Stimulated activated naive CD8-positive, alpha-beta T cell treated with anti-CD3 and anti-CD28 coated beads, Interleukin-15, Interleukin-2, amounts not matched to agents 100 U/mL and 50 U/mL, for 24 hours (primary cell): Measurements from ENCODE around the gene NUP210L.

Experiments
- ATAC-seq: fragments of 150-1000 bp; cut with Tn5 transposase; one replicate; pipeline ENCODE4 v1.10.0; 2021
- DNase-seq: peaks from one replicate; pipeline ENCODE4 v3.0.0; 2021

NUP210L gene

DNA sequence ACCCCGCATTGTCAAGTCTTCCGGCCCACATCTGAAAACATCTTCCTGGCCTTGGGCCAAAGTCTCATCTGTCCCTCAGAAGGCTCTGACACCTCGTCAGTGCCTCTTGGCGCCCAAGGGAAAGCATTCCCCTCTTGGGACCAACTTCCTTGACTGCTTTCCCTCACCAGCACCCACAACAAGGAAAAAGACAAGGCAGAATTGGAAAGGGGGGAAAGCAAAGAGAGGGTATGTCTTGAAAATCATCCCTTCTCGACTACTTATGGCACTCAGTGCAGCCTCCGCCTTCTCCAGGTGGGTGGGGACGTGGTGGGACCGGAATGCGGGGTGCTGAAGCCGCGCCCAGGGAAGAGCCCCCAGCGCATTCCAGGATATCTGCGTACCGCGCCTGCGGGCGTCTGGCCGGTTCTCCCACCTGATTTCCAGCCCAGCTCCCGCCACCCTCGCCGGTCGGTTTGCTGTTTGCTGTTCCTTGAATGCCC is 191.0 kb downstream of the NUP210L start:
- ATAC-seq (no peak), DNase-seq (no peak)

DNA sequence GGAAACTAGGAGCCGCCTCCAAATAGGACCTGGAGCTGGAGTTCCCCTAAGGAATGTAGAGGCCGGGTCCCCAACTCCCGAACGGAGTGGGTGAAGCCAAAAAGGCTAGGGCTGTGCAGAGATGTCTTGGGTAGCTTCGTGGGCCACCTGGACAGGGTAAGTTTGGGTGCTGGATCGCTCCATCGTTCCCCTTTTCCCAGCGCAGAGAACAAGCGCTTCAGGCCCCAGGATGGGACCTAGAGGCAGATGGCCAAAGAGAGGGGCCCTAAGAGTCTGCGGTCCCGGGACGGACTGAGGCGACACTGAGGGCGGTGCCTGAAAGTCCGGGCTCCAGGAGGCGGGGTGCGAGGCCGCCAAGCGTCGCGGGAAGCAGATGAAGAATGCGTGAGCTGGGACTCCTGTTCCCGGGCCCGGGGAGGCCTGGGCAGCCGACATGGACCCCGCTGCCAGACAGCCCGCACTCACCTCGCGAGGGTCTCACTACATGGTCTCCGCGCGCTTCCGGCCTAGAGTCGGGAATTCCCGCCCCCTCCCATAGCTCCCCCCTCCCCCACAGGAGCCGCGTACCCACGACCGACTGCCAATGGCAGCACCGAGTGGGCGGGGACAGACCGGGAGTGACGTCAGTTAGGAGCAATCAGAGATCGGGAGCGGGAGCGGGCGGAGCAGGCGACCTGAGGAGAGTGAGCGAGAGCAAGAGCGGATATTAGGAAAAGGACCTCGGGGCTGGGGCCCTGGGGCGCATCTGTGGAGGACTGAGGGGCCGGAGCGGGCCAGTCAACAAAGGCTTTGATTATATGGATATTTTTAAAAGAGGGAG is 191.6 kb downstream of the NUP210L start, which contains the start of gene SLC39A1:
SLC39A1 (minus strand) TSS at position 508 of the 820 bp plus-strand sequence. CDS start 822 bp downstream, outside the sequence.
- ATAC-seq (peak; percentile 51), DNase-seq (peak; percentile 98)

DNA sequence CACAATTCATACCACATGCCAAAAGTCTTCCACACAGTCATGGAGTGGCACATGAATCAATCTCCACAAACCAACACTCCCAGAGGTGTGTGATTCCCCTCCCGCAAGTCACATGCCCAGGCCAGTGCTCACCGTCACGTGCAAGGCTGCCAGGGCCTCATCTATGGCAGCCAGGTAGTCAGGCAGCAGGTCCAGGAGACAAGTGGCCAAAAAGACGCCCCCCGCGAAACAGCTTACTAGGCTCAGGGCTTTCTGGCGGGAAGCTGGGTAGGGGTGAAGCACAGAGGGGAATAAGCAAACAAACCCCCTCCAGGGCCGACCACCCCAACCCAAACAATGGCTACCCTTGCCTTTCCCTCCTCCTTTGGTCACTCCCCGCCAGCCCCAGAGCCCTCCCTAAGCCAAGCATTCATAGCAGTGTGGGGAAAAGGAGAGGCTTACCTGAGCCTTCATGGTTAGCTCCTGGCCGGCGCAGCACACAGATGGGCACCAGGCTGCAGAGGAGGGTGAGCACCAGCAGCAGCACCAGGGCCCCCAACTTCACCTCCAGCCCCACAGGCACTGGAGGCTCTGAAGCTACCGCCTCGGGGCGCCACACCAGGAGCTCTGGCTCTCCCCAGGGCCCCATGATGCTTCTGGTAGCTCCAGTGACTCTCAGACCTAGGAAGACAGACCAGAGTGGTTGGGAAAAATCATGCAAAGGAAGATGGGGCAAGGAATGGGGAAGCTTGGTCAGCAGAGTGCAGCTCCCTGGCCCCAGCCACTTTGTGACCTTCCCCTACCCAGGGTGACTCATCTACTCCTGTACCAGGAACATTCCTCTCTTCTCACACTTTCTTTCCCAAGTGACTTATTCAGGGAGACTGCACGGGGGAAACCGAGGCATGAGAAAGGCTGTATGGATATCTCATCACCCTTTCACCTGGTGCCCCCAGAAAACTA is 192.5 kb downstream of the NUP210L start:
- no peak for DNase-seq
- ATAC-seq, result no peak

DNA sequence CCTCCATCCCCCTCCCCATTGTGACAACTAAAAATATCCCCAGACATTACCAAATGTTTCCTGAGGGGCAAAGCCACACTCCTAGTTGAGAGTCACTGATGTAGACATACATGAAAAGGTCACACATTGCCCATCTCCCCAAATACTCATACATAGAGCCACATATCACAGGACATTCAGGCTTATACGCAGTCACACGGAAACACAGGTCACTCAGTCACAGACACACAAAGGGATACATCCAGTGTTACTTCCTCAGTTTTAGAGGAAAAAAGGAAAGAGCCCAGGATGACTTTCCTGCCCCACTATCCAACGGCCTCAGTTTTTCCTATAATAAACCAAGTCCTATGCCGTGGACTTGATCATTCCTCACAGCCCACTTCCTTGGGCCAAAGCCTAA is 193.5 kb downstream of the NUP210L start:
- ATAC-seq, result no peak
- no peak for DNase-seq

DNA sequence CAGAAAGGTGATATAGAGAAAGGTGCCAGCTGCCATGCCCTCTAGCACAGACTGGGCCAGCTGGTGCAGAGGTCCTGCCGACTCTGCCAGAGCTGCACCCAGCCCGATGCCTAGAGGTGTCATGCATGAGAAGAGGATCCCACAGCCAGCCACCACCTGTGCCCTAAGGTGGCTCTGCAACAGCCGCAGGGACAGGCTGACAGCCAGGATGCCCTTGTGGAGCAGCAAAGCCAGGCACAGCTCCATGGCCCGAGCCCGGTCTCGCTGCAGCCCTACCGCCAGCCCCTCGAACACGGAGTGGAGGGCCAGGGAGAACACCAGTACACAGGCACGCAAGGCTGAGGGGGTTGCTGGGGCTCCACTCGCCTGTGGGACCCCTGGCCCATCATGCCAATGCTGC is 194.7 kb downstream of the NUP210L start:
- no peak for DNase-seq
- no peak for ATAC-seq

DNA sequence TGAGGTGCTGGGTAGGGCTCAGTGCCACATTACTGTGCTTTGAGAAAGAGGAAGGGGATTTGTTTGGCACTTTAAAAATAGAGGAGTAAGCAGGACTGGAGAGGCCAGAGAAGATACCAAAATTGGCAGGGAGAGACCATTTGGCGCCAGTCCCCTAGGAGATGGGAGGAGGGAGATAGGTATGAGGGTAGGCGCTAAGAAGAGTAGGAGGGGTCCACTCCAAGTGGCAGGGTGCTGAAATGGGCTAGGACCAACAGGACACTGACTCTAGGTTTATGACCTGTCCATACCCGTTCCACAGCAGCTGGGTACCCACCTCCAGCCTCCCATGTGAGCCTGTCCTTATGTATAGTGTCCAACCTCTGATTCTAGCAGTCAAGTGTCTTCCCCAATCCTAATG is 195.4 kb downstream of the NUP210L start:
- no peak for DNase-seq

DNA sequence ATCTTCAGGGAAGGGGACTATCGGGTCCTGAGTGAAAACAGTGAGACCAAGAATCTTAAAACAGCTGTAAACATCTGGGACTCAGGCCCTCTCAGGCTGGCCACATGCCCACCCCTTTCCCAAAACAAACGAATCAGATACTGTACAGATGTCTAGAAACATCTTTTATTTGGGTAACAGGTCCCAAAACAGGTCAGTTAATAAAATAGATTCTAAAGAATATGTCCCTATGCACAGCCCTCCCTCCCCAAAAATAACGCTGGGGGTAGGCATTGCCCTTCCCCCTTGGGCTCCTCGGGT is 196.0 kb downstream of the NUP210L start:
- DNase-seq, result no peak
- ATAC-seq, result no peak

More for the DNA sequence above, 195.4 kb downstream of the NUP210L start:
- no peak for ATAC-seq

DNA sequence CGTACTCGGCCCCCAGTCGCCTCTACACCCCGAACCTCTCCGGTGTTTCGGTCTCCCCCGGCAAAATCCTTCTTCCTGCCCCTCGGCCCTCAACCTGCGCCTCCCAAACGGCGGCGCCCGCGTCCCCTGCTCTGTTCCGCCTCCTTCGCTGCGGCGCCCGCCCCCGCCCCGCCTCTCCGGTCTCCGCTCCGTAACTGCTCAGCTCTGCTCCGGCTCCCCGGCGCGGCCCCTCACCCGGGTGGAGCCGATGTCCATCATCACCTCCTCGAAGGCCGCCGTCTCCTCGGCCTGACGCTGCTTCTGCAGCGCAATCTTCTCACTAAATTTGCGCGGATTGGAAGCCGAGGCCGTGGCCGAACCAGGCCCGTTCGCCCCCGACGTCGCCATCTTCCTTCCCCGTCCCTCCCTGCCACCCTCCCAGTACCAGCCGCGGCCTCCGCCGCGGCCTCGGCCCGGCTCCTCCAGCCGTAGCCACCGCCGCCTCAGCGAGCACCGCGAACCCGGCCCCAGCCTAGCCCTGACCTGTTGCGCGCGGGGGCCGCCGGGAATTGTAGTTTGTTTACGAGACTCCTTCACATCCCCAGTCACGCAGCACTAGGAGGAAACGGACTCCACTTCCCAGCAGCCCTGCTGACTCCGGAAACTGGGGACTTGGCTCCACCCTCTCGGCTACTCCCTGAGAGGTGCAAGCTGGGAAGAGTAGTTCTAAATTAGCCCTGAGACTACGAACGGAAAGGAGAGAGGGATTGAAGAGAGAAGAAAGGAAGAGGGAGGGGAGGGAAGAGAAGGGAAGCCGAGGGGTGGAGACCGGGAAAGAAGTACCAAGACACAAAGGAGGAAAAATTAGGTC is 196.5 kb downstream of the NUP210L start, which contains the start of gene CRTC2:
CRTC2 (minus strand) TSS at position 502 of the 850 bp plus-strand sequence; CDS start at position 387, 115 bp downstream.
- peak; percentile 97 for DNase-seq
- ATAC-seq, result peak; percentile 94

DNA sequence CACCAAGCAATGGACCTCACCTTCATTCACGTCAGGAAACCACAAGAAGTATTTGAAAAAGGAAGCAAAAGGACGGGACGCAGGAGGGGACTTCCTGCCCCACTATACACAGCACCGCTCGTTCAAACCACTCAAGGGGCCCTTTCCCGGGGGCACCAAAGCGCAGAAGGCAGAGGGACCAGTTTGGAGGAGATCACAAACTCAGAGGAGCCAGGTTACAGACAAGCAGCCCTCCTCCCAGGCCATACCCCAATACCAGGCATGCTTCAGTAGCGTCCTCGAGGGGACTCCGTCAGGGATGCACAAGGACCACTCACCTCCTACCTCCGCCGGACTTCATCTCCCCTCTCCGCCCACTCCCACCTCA is 197.1 kb downstream of the NUP210L start:
- peak; percentile 61 for DNase-seq
- peak; percentile 7 for ATAC-seq

DNA sequence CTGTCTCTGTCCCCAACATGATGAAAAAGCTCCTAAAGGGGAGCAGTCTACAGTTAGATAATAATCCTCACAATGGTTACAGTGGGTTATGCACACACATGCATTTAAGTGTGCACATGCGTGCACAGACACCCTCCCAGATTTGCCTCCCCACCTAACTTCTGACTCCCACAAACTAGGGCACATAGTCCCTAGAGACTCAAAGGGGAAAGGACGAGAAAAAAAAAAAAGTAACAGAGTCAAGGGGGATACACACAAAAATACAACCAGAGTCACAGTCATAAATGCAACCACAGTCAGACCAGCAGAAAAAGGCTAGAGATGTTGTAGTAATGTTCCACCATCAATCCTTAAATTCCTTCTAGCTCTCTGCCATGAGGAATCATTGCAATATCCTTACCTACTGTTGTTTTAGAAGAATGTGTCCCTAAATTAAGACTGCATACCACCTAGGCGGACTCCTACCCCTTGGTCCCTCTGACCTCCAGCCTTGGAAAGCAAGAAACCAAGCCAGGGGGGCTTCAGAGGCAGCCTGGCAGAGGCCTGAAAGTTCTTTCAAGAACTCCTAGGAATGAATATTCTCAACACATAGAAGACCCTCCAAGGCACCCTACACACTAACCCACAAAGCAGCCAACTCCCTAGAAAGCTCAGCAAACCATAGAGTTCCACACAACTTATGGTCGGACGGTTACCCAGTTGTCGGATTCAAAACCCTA is 197.7 kb downstream of the NUP210L start:
- no peak for DNase-seq
- ATAC-seq, result no peak

DNA sequence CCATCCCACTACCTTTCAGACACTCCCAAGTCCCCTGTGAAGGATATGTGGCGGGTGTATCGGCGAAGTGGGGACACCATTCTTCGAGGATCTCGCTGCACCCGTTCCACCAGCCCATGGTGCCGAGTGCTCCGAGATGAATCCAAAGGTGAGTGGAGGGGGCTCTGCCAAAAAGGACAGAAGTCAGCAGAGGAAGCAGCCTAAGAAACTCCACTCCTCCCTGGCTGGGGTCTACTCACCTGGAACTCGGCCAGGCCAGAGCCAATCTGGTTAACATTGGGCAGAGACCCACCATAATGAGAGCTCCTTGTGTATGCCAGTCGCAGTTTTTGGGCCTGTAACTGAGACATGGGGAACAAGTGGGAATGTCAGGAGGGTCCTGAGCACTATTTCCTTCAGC is 200.0 kb downstream of the NUP210L start:
- DNase-seq (no peak), ATAC-seq (no peak)

DNA sequence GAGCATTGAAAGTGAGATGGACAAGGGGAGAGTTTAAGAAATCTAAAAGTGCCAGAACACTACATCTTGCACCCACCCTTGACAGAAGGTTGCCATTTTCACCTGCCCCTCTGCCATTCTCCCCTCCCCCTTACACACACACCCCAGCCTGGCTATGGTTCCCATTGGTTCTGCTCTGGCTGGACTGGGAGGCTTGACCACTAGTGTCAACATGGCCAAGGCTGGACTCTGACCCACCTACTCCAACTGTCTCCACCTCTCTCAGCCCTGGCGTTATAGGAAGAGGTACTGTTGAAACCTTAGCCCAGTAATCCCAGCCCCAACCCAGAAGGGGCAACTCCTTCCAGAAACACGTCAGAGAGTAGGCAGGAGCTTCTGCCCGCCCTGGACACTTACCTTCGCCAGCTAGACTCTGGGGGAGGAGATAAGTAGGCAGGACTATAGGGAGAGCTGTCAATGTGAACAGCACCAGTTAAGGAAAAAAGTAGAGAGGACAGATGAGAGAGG is 201.0 kb downstream of the NUP210L start:
- ATAC-seq, result no peak
- DNase-seq, result no peak

DNA sequence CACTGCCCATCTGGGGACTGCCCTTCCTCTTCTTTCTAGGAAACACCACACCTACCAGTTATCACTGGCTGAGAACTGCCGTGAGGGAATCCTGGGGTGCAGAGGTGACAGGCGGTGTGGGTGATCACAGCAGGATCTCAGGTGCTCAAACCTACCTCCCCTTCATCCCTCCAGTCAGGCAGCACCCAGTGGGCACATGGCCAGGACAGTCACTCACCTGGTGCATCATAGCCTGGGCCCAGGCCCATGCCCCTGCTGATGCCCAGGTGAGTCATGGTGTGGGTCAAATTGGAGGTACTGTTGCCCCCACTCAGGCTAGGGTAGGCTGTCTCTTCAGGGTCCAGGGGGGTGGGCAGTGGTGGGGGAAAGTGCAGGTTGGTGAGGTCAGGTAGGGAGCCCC is 203.1 kb downstream of the NUP210L start:
- ATAC-seq (no peak), DNase-seq (no peak)

DNA sequence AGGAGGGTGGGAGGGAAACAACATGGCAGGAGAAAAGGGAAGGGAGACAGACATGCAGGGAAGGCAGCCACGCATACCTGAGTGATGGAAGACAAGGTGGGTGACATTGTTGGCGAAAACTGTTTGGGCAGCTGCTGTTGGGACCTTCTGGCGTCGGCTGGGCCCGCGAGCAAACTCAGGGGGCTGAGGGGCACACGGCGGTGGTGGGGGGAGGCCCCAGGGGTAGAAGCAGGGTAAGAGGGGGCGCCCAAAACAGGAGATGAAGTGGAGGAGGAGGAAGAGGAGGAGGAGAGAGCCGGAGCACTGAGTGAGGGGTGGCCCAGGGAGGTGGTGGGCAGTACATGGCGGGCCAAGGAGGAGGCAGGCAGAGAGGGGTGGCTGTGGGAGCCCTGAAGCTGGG is 203.7 kb downstream of the NUP210L start:
- ATAC-seq (no peak), DNase-seq (no peak)

DNA sequence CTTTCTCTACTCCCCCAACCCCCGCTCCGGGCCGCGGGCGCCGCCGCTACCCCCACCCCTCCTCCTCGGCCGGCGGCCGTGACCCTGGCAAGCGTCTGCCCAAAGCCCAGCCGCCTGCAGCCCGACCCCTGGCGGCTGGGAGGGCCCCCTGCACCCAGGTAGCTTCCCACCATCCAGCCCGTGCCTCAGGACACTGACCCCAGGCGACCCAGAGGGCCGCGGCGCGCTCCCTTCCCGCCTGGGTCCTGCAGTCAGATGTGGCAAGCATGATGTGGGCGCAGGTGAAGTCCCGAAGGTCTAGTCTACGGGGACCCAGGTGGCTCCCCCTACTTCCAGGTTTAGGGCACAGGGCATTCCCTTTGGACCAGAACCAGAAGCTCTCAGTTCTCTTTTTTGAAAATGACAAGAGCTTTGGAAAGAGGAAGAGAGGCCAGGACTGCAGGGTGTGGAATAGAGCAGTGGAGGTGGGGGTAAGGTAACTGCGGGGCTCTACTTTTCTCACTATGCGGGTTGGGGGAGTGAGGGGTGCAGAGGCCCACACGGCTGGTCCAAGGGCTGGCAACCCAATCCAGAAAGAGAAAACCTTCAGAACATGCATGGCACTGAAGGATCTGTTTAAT is 208.1 kb downstream of the NUP210L start, which contains the start of gene DENND4B:
DENND4B (minus strand) TSS at position 97 of the 620 bp plus-strand sequence. CDS start 2,344 bp downstream, outside the sequence.
- ATAC-seq, result peak; percentile 73
- peak; percentile 85 for DNase-seq

DNA sequence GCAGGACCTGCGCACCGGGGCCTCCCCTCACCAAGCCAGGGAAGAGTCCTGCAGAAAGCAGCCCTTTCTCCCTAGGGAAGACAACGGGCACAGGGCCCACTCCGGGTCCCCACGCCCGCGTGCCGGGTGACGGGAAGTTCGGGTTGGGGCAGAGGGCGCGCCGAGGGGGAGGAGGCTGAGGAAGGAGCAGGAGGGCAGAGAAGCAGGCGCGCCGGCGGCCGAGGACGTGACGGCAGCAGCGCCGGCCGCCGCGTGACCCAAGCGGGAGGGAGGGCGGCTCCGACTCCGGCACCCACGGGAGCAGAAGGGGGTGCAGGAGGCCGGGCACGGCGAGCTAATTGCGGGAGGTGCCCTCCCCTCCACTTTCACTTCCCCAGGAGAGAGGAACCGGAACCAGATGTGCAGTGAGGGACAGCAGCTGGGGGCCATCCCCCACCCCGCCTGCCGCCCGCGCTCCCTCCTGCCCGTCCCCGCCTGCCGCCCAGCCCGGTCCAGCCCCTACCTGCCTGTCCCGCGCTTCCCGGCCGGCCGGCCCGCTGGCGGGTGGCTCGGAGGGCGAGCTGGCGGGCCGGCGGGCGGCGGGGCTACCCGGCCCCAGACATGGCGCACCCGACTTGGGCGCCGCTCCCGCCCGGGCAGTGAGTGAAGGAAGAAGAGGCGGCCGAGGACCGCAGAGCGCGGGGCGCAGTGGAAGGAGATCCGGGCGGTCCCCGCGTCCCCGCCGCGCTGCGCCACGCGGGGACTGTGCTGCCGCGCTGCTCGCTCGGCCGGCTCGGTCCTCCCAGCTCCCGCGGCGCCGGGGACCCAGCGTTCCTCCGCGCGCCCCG is 208.9 kb downstream of the NUP210L start:
- DNase-seq, result peak; percentile 80
- peak; percentile 71 for ATAC-seq

DNA sequence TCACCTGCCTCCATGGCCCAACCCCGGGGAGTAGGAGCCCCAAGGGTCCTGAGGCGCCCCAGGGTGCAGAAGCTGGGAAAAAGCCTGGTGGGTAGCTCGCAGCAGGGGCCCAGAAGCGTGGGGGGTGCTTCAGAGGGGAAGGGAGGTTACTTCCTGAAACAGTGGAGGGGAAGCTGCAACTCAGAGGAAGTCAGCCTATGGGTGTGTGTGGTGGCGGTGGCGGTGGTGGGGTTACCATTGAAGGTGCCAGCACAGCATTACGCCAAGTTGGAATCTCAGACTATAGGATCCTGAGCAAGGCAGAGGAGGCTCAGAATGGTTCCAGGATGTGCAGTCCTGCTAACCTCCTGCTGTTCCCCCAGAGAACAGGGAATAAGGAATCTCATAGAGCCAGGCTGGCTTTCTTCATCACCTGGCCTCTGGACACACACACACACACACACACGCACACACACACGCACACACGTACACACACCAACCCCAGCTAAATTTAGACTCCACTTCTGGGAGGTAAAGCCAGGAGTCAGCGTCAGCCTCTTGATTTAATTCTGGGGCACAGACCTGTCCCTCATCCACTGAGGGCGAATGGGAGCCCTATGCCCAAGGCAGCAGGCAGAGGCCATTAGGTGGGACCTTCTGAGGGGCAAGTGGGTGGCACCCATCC is 209.6 kb downstream of the NUP210L start:
- ATAC-seq (peak; percentile 65), DNase-seq (peak; percentile 84)

DNA sequence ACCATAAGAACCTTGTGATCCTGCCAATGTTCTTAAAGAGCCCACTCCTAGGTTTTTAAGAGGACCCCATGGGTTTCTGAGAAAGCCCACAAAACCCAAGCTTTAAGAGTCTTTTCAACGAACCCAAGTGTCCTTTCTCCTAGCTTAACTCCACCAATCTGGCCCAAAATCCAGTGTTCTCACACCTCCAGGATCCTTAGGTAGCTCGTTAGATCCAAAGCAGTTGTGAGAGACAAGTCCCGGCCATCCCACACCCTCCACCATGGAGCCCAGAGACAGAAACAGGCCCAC is 210.1 kb downstream of the NUP210L start:
- no peak for DNase-seq
- ATAC-seq, result no peak
